Measurements from ENCODE around the gene TNFRSF19. TPM values are rescaled to one million over a fixed set of nuclear protein-coding genes. Genes with fewer than 3 reads are reported as not detected.

TNFRSF19 gene
- total and polyA plus RNA-seq, 2 of the 4 experiments (the other 2 are of a cell fraction) = 18.6 to 26.3 TPM

GRCh38 chr13:23572836-23573235 is 2.6 kb downstream of the TNFRSF19 start:
- Histone ChIP-seq H3K36me3 (ENCODE audit: control insufficient read depth, insufficient read depth, low read length) (peaks cover 7% of the 10 kb centered on the region), H3K9me3 (ENCODE audit: control insufficient read depth, insufficient read depth, low read length) (no peaks in the 10 kb centered on the region), H3K4ac (ENCODE audit: low read depth, low read length) (no peak overlapping the region), H3K79me1 (ENCODE audit: low read depth in 1 of 2, low read length in 2 of 2) (0 out of 4 replicates have a peak, but pooled peaks cover 0 to 4% of the 10 kb centered on the region in 2 experiments), H3K18ac (ENCODE audit: low read depth, low read length) (peak overlapping the region; percentile 3), H3K14ac (replicated peaks; ENCODE audit: low read depth, low read length) (no peak overlapping the region), H4K20me1 (ENCODE audit: insufficient read depth, low read length) (no peaks in the 10 kb centered on the region), H4K8ac (ENCODE audit: low read depth in 2 of 2, low read length in 2 of 2) (no peak overlapping the region), H2AK9ac (replicated peaks; ENCODE audit: low read depth, low read length, poor library complexity) (no peak overlapping the region), H2BK15ac (ENCODE audit: low read depth, low read length) (no peak overlapping the region), H2BK20ac (ENCODE audit: low read depth, low read length) (peak overlapping the region; percentile 8; the same call in 1 of the 2 replicates), H3K9me1 (ENCODE audit: insufficient read depth, low read length) (no peaks in the 10 kb centered on the region), H3K4me3 (ENCODE audit: insufficient read depth, low read depth, low read length) (peak overlapping the region; percentile 53; the same call in 1 of the 2 replicates), H3K4me1 (ENCODE audit: control insufficient read depth, insufficient read depth, low read length) (peaks cover 2% of the 10 kb centered on the region; the same call in 1 of the 2 replicates), H3K56ac (ENCODE audit: extremely low read depth, insufficient read depth, low read length) (no peak overlapping the region), H2AK5ac (ENCODE audit: low read depth, low read length) (no peak overlapping the region; the same call in 1 of the 2 replicates), H3K4me2 (ENCODE audit: low read depth, low read length) (peak overlapping the region; percentile 67), H2BK120ac (ENCODE audit: low read depth, low read length) (no peak overlapping the region), H3K9ac (ENCODE audit: low read depth, low read length) (no peak overlapping the region), H4K5ac (ENCODE audit: low read depth, low read length) (no peak overlapping the region), H2AFZ (replicated peaks; ENCODE audit: low read length, poor library complexity) (no peak overlapping the region), H3K23ac (ENCODE audit: low read depth, low read length) (no peak overlapping the region), H3K27ac (ENCODE audit: insufficient read depth, low read length) (no peak overlapping the region), H4K91ac (ENCODE audit: insufficient read depth, low read depth, low read length) (no peak overlapping the region), H2BK5ac (ENCODE audit: low read depth, low read length, poor library complexity, severe bottlenecking) (no peak overlapping the region), H3K27me3 (ENCODE audit: control insufficient read depth, insufficient read depth, low read length) (no peaks in the 10 kb centered on the region)
- TF ChIP-seq BHLHE40 (IDR thresholded peaks at IDR 0.05; ENCODE audit: low read depth, low read length) (no peak), RAD21 (IDR thresholded peaks at IDR 0.05; ENCODE audit: low read length) (no peak), RCOR1 (IDR thresholded peaks at IDR 0.05; ENCODE audit: insufficient replicate concordance, low read length) (no peak), SMC3 (IDR thresholded peaks at IDR 0.05; ENCODE audit: low read depth, low read length) (no peak), USF2 (IDR thresholded peaks at IDR 0.05; ENCODE audit: low read depth, low read length) (no peak), RFX5 (IDR thresholded peaks at IDR 0.05; ENCODE audit: low read depth, low read length) (no peak), POLR2A (IDR thresholded peaks at IDR 0.05; ENCODE audit: low read depth, low read length) (no peak), MXI1 (IDR thresholded peaks at IDR 0.05; ENCODE audit: borderline replicate concordance, low read depth, low read length) (no peak), ELK1 (IDR thresholded peaks at IDR 0.05; ENCODE audit: borderline replicate concordance, low read depth, low read length) (no peak), NFE2L2 (IDR thresholded peaks at IDR 0.05; ENCODE audit: low read depth, low read length) (no peak), FOS (IDR thresholded peaks at IDR 0.05; ENCODE audit: low read depth, low read length) (no peak), CHD1 (IDR thresholded peaks at IDR 0.05; ENCODE audit: low read depth, low read length) (no peak), MAZ (IDR thresholded peaks at IDR 0.05; ENCODE audit: borderline replicate concordance, low read depth, low read length) (no peak), MAFK (IDR thresholded peaks at IDR 0.05; ENCODE audit: low read depth, low read length) (no peak), CTCF (conservative IDR thresholded peaks at IDR 0.05; ENCODE audit: low read depth, low read length) (no peak), CEBPB (IDR thresholded peaks at IDR 0.05; ENCODE audit: low read depth, low read length) (no peak)
- in situ Hi-C loops (cut with MboI; ENCODE audit: low sequenced_read_pairs) (no loop called here), dilution Hi-C loops (cut with HindIII; ENCODE audit: low sequenced_read_pairs, unreplicated experiment) (no loop called here), intact Hi-C loops (cut with micrococcal nuclease) (loop anchor here (5.0 to 10.0 kb wide), 2 partner anchors 196 to 202 kb away; no protein-coding TSS in a partner anchor)
- no CpG with 5 or more reads among the region's 1 CpG for WGBS, 2 experiments (ENCODE audit: extremely low coverage in 2 of 2, insufficient read length in 1 of 2)
- no TSS peak for BruUV-seq (replicated peaks)
- no peak for DNase-seq
- ChIA-PET POLR2A (ENCODE audit: unreplicated experiment) (no interaction called here), CTCF (interaction anchor here (0.8 kb wide), 2 partner anchors 106 to 296 kb away, joined by 3 read pairs; no protein-coding TSS in a partner anchor)
- no peak for ATAC-seq (ENCODE audit: low read depth)

Measured in IMR-90 (cell line).